Esophagus muscularis mucosa (tissue), 4 donors: ENCODE data around the gene HNRNPF. TPM values are rescaled to one million over a fixed set of nuclear protein-coding genes. Genes with fewer than 3 reads are reported as not detected.
"Not testable (repeated sequence)": the region's sequence is repeated elsewhere in the genome, so short reads cannot be mapped to it uniquely, and the experiment has no call there.

Experiments
- DNase-seq: peaks from one replicate; pipeline ENCODE4 v3.0.0-alpha.2; 2017; ENCODE audit errors: extremely low spot score
- H3K27ac ChIP-seq, 4 donors: fragments of 200-600 bp; sonication (generic); replicated peaks in 1 of 4; 1 replicate in 3 of 4; 2 replicates in 1 of 4; pipeline ENCODE4 v1.5.1; 2016 to 2019; ENCODE audit warnings: mild to moderate bottlenecking in 1 of 4
- H3K27me3 ChIP-seq, 4 donors: fragments of 200-600 bp; sonication (generic); one replicate each; pipeline versions ENCODE4 v1.5.1 to v1.6.0; 2016 to 2019
- H3K36me3 ChIP-seq, 4 donors: fragments of 200-600 bp; sonication (generic); one replicate each; pipeline ENCODE4 v1.5.1; 2016 to 2019
- H3K4me1 ChIP-seq, 4 donors: fragments of 200-600 bp; sonication (generic); one replicate each; pipeline ENCODE4 v1.5.1; 2016 to 2019
- H3K4me3 ChIP-seq, 4 donors: fragments of 200-600 bp; sonication (generic); 1 replicate in 2 of 4; 2 replicates in 2 of 4; pipeline ENCODE4 v1.5.1; 2016 to 2019; ENCODE audit warnings: mild to moderate bottlenecking in 4 of 4, moderate library complexity in 1 of 4
- H3K9me3 ChIP-seq, 4 donors: fragments of 200-600 bp; sonication (generic); 1 replicate in 3 of 4; 2 replicates in 1 of 4; pipeline ENCODE4 v1.5.1; 2016 to 2019
- CTCF ChIP-seq, 3 experiments: fragments of 200-600 bp in 2 of 3; fragments of 450-650 bp in 1 of 3; sonication (generic) in 2 of 3; IDR thresholded peaks; one replicate each; pipeline ENCODE4 v1.5.1; 2017 to 2019; ENCODE audit warnings: antibody characterized with exemption in 3 of 3, mild to moderate bottlenecking in 2 of 3, moderate library complexity in 1 of 3
- EP300 ChIP-seq: sonication (generic); formaldehyde crosslinking; IDR thresholded peaks from one replicate; pipeline ENCODE4 v1.6.1; 2017; ENCODE audit warnings: antibody characterized with exemption
- POLR2A ChIP-seq: fragments of 450-650 bp; IDR thresholded peaks from one replicate; pipeline ENCODE4 v1.6.1; 2017; ENCODE audit warnings: antibody characterized with exemption, moderate library complexity, mild to moderate bottlenecking, low read depth
- POLR2AphosphoS5 ChIP-seq, 2 donors: sonication (generic); formaldehyde crosslinking; IDR thresholded peaks; one replicate each; pipeline ENCODE4 v1.6.1; 2017; ENCODE audit warnings: antibody characterized with exemption in 2 of 2
- WGBS: methylation state at CpG from one replicate; pipeline ENCODE4 v1.1.5; 2018; 5-methylcytosine and 5-hydroxymethylcytosine counted together
- intact Hi-C: fragments of 100-400 bp; cut with DNase I; formaldehyde crosslinking; loops from one replicate; pipeline ENCODE4 v1.15.1; 2023
- total RNA-seq, 4 donors: library from RNA; depleted of rRNA; stranded (reverse); fragments of >200 nt; gene quantifications; one replicate each; pipeline versions ENCODE4 v1.1.0 to v1.2.1, GENCODE V29; 2016

The HNRNPF gene
- total RNA-seq, 4 donors from 2014 or later = 113 to 243 (median 176) TPM

GRCh38 chr10:43393606-43394360 is 15.2 kb downstream of the HNRNPF start:
- no peak for DNase-seq
- intact Hi-C loops = no loop called here
- peaks cover 46 to 85% (median 67%) of the 10 kb centered on the region in 4 donors for H3K4me1 ChIP-seq
- H3K27me3 ChIP-seq = no peaks in the 10 kb centered on the region
- peaks cover 40 to 63% (median 60%) of the 10 kb centered on the region in 4 donors for H3K36me3 ChIP-seq
- 88% methylated on average over 3 of the region's 3 CpGs for WGBS
- H3K27ac ChIP-seq = no peak overlapping the region
- no peak for TF ChIP-seq POLR2AphosphoS5 (IDR thresholded peaks at IDR 0.05)
- TF ChIP-seq EP300 = no peak
- no peak for TF ChIP-seq POLR2A
- no peak for TF ChIP-seq CTCF (IDR thresholded peaks at IDR 0.05)
- H3K4me3 ChIP-seq = no peak overlapping the region
- H3K9me3 ChIP-seq = no peaks in the 10 kb centered on the region

- DNase-seq, H3K4me3 ChIP-seq, H3K27me3 ChIP-seq, H3K9me3 ChIP-seq, intact Hi-C loops, H3K27ac ChIP-seq: not testable (repeated sequence)
- 90% methylated on average over 11 of the region's 11 CpGs for WGBS
- H3K36me3 ChIP-seq = peaks cover 46 to 69% (median 66%) of the 10 kb centered on the region in 4 donors
- H3K4me1 ChIP-seq = peaks cover 40 to 79% (median 63%) of the 10 kb centered on the region in 4 donors
These were observed 15.8 kb downstream of the HNRNPF start for GRCh38 chr10:43393186-43393585.

GRCh38 chr10:43392748-43393147 is 16.2 kb downstream of the HNRNPF start:
- peaks cover 50 to 73% (median 71%) of the 10 kb centered on the region in 4 donors for H3K36me3 ChIP-seq
- no peak for DNase-seq

GRCh38 chr10:43391496-43391895 is 17.5 kb downstream of the HNRNPF start:
- no peak for DNase-seq
- 85% methylated on average over 6 of the region's 6 CpGs for WGBS
- Histone ChIP-seq H3K4me1 (peaks cover 34 to 68% (median 53%) of the 10 kb centered on the region in 4 donors), H3K27ac (peak overlapping the region in 1 of 4 donors; percentile 3), H3K9me3 (no peaks in the 10 kb centered on the region), H3K36me3 (peaks cover 62 to 86% (median 83%) of the 10 kb centered on the region in 4 donors), H3K4me3 (no peak overlapping the region), H3K27me3 (no peaks in the 10 kb centered on the region)
- intact Hi-C loops = no loop called here
- TF ChIP-seq CTCF (IDR thresholded peaks at IDR 0.05) (no peak), POLR2A (no peak), EP300 (no peak), POLR2AphosphoS5 (IDR thresholded peaks at IDR 0.05) (no peak)

More at GRCh38 chr10:43392748-43393147, 16.2 kb downstream of the HNRNPF start:
- no peaks in the 10 kb centered on the region for H3K27me3 ChIP-seq
- TF ChIP-seq CTCF (IDR thresholded peaks at IDR 0.05) = no peak
- TF ChIP-seq POLR2A = no peak
- H3K9me3 ChIP-seq = no peaks in the 10 kb centered on the region
- intact Hi-C loops = no loop called here
- peaks cover 36 to 74% (median 58%) of the 10 kb centered on the region in 4 donors for H3K4me1 ChIP-seq
- WGBS = 94% methylated on average over 3 of the region's 3 CpGs
- no peak overlapping the region for H3K27ac ChIP-seq
- H3K4me3 ChIP-seq = no peak overlapping the region

- peaks cover 29 to 63% (median 48%) of the 10 kb centered on the region in 4 donors for H3K4me1 ChIP-seq
- intact Hi-C loops = no loop called here
- H3K9me3 ChIP-seq = no peaks in the 10 kb centered on the region
- 68% methylated on average over 7 of the region's 7 CpGs for WGBS
- H3K36me3 ChIP-seq = peaks cover 70 to 93% (median 90%) of the 10 kb centered on the region in 4 donors
- no peak overlapping the region for H3K4me3 ChIP-seq
- peak overlapping the region; percentile 7 to 40 (median 22) for H3K27ac ChIP-seq
- H3K27me3 ChIP-seq = no peaks in the 10 kb centered on the region
- no peak for TF ChIP-seq EP300
- TF ChIP-seq CTCF (IDR thresholded peaks at IDR 0.05) = peak; percentile 35 to 57 (median 38)
- TF ChIP-seq POLR2AphosphoS5 (IDR thresholded peaks at IDR 0.05) = peak in 1 of 2 donors; percentile 11
- DNase-seq = no peak
These were observed 18.2 kb downstream of the HNRNPF start for GRCh38 chr10:43390759-43391158.
